Erythroblast (primary cell): ENCODE data around the gene ANK2.

Experiments
- GATA1 ChIP-seq: IDR thresholded peaks from 2 replicates; pipeline ENCODE4 v1.6.1; 2011; ENCODE audit warnings: low read depth, mild to moderate bottlenecking, control low read depth, low read length, moderate library complexity
- POLR2A ChIP-seq: IDR thresholded peaks from 2 replicates; pipeline ENCODE4 v1.6.1; 2011; ENCODE audit warnings: mild to moderate bottlenecking, low read length

- TF ChIP-seq GATA1 (no peak), POLR2A (no peak)
Observed at GRCh38 chr4:113070755-113071154, 21.3 kb downstream of the ANK2 start.
